ENCODE data around the gene MEGF11. TPM values are rescaled to one million over a fixed set of nuclear protein-coding genes. Genes with fewer than 3 reads are reported as not detected.

The MEGF11 gene
- total and polyA plus RNA-seq, 9 donors: 0.04 to 11.4 (median 0.40) TPM; not detected in 2

- no peak for TF ChIP-seq EP300 (IDR thresholded peaks at IDR 0.05)
- TF ChIP-seq POLR2A (IDR thresholded peaks at IDR 0.05): no peak
- TF ChIP-seq CTCF (IDR thresholded peaks at IDR 0.05): no peak
- Histone ChIP-seq H3K4me3 (no peak overlapping the region), H3K4me1 (ENCODE audit: insufficient read depth) (no peaks in the 10 kb centered on the region), H3K27me3 (no peaks in the 10 kb centered on the region), H3K36me3 (no peaks in the 10 kb centered on the region), H3K27ac (no peak overlapping the region), H3K9me3 (no peaks in the 10 kb centered on the region)
- intact Hi-C loops (cut with DNase I): no loop called here
- WGBS, 3 donors: 35 to 45% (median 39%) methylated on average over 4 of the region's 4 CpGs
- no peak for DNase-seq
Measured at GRCh38 chr15:66164788-66165187, 88.8 kb downstream of the MEGF11 start.

- no peaks in the 10 kb centered on the region for H3K36me3 ChIP-seq
- H3K9me3 ChIP-seq: no peaks in the 10 kb centered on the region
- DNase-seq: no peak
- intact Hi-C loops (cut with DNase I): no loop called here
- no peak overlapping the region for H3K27ac ChIP-seq
- H3K4me3 ChIP-seq: no peak overlapping the region
- H3K4me1 ChIP-seq (ENCODE audit: insufficient read depth): no peaks in the 10 kb centered on the region
- TF ChIP-seq POLR2A (IDR thresholded peaks at IDR 0.05) (no peak), EP300 (IDR thresholded peaks at IDR 0.05) (no peak), CTCF (IDR thresholded peaks at IDR 0.05) (no peak)
- 67 to 80% (median 70%) methylated on average over 9 of the region's 9 CpGs for WGBS, 3 donors
- H3K27me3 ChIP-seq: no peaks in the 10 kb centered on the region
Measured at GRCh38 chr15:66163553-66163952, 90.0 kb downstream of the MEGF11 start.

- intact Hi-C loops (cut with DNase I): no loop called here
- Histone ChIP-seq H3K4me3 (no peak overlapping the region), H3K36me3 (no peaks in the 10 kb centered on the region), H3K9me3 (no peaks in the 10 kb centered on the region), H3K27me3 (no peaks in the 10 kb centered on the region), H3K4me1 (ENCODE audit: insufficient read depth) (no peaks in the 10 kb centered on the region), H3K27ac (no peak overlapping the region)
- DNase-seq: no peak
- TF ChIP-seq POLR2A (IDR thresholded peaks at IDR 0.05) (no peak), CTCF (IDR thresholded peaks at IDR 0.05) (no peak), EP300 (IDR thresholded peaks at IDR 0.05) (no peak)
- WGBS, 3 donors: 62 to 76% (median 62%) methylated on average over 2 of the region's 2 CpGs
Measured at GRCh38 chr15:66162286-66162685, 91.3 kb downstream of the MEGF11 start.

GRCh38 chr15:66161575-66162118 lies 91.9 kb downstream of the MEGF11 start:
- Histone ChIP-seq H3K27me3 (no peaks in the 10 kb centered on the region), H3K4me3 (no peak overlapping the region), H3K9me3 (no peaks in the 10 kb centered on the region), H3K27ac (no peak overlapping the region), H3K36me3 (no peaks in the 10 kb centered on the region), H3K4me1 (ENCODE audit: insufficient read depth) (no peaks in the 10 kb centered on the region)
- no peak for DNase-seq
- TF ChIP-seq CTCF (IDR thresholded peaks at IDR 0.05): no peak
- WGBS, 3 donors: 85 to 88% (median 88%) methylated on average over 5 of the region's 5 CpGs
- intact Hi-C loops (cut with DNase I): no loop called here
